SU-DHL-6 (cell line): ENCODE results near the gene CRX.

ENCODE experiments used
- H2AFZ ChIP-seq: fragments of 200-600 bp; sonication (generic); 2 replicates; pipeline ENCODE4 v1.6.1; 2014; ENCODE audit warnings: low read depth, mild to moderate bottlenecking, moderate library complexity, mixed read lengths, antibody characterized with exemption, low read length; ENCODE audit not compliant: severe bottlenecking
- H3F3A ChIP-seq: fragments of 200-600 bp; shearing (Covaris generic); 2 replicates; pipeline ENCODE4 v1.6.0; 2016; ENCODE audit warnings: antibody characterized with exemption, mild to moderate bottlenecking; ENCODE audit not compliant: insufficient read depth
- H3K27ac ChIP-seq: fragments of 200-600 bp; sonication (generic); 2 replicates; pipeline ENCODE4 v1.5.1; 2016; ENCODE audit warnings: low read depth, mild to moderate bottlenecking, low read length, moderate library complexity, mixed read lengths
- H3K27me3 ChIP-seq: fragments of 200-600 bp; sonication (generic), shearing (Covaris generic); 2 replicates; pipeline ENCODE4 v1.6.0; 2014; ENCODE audit warnings: mild to moderate bottlenecking, low read length
- H3K36me3 ChIP-seq: fragments of 200-600 bp; sonication (generic); 2 replicates; pipeline ENCODE4 v1.6.1; 2014; ENCODE audit warnings: mild to moderate bottlenecking, low read length, mixed read lengths
- H3K4me2 ChIP-seq: fragments of 300-600, 200-600 bp; shearing (Covaris generic), sonication (generic); 2 replicates; pipeline ENCODE4 v1.6.0; 2014; ENCODE audit warnings: low read length, low read depth, mild to moderate bottlenecking; ENCODE audit not compliant: poor library complexity, severe bottlenecking
- H3K4me3 ChIP-seq: fragments of 200-600 bp; sonication (generic); 2 replicates; pipeline ENCODE4 v1.5.1; 2014; ENCODE audit warnings: antibody characterized with exemption, low read length, mild to moderate bottlenecking, mixed read lengths; ENCODE audit not compliant: insufficient read depth, poor library complexity, severe bottlenecking
- H3K79me2 ChIP-seq: fragments of 200-600 bp; sonication (generic); 2 replicates; pipeline ENCODE4 v1.6.1; 2014; ENCODE audit warnings: mild to moderate bottlenecking, low read length, moderate library complexity; ENCODE audit not compliant: insufficient read depth
- H3K9ac ChIP-seq: fragments of 200-600 bp; sonication (generic); 2 replicates; pipeline ENCODE4 v1.7.0; 2014; ENCODE audit warnings: mild to moderate bottlenecking, low read length
- H3K9me2 ChIP-seq: fragments of 200-600 bp; sonication (generic); replicated peaks from 2 replicates; pipeline ENCODE4 v1.6.1; 2014; ENCODE audit warnings: low read length; ENCODE audit not compliant: insufficient read depth
- H3K9me3 ChIP-seq: fragments of 200-600 bp; sonication (generic); 2 replicates; pipeline ENCODE4 v1.6.1; 2014; ENCODE audit warnings: low read length, mixed read lengths; ENCODE audit not compliant: insufficient read depth
- H4K20me1 ChIP-seq: fragments of 200-600 bp; sonication (generic); 2 replicates; pipeline ENCODE4 v1.6.1; 2014; ENCODE audit warnings: low read depth, mild to moderate bottlenecking, antibody characterized with exemption, low read length, moderate library complexity, mixed read lengths
- CTCF ChIP-seq: fragments of 200-600 bp; sonication (generic); IDR thresholded peaks from one replicate; pipeline ENCODE4 v1.5.1; 2017; ENCODE audit warnings: antibody characterized with exemption, mild to moderate bottlenecking, low read length, moderate library complexity; ENCODE audit not compliant: insufficient read depth, poor library complexity, severe bottlenecking
- EZH2phosphoT487 ChIP-seq: fragments of 200-600 bp; sonication (generic), shearing (Covaris generic); conservative IDR thresholded peaks from 2 replicates; pipeline ENCODE4 v1.6.1; 2018; ENCODE audit warnings: mild to moderate bottlenecking, antibody characterized with exemption, low read length, moderate library complexity, mixed read lengths

Gene CRX

GRCh38 chr19:47797996-47798903, 23.5 kb upstream of the CRX start:
- H3K36me3 ChIP-seq, result no peaks in the 10 kb centered on the region
- no peak overlapping the region for H3K27ac ChIP-seq
- H3K9ac ChIP-seq, result no peak overlapping the region
- no peak overlapping the region for H3K4me3 ChIP-seq
- TF ChIP-seq CTCF (no peak), EZH2phosphoT487 (no peak)
- no peak overlapping the region for H3K4me2 ChIP-seq
- H3K79me2 ChIP-seq, result no peaks in the 10 kb centered on the region
- no peaks in the 10 kb centered on the region for H3K9me3 ChIP-seq
- no peaks in the 10 kb centered on the region for H3K27me3 ChIP-seq
- no peaks in the 10 kb centered on the region for H3K9me2 ChIP-seq
- no peaks in the 10 kb centered on the region for H3F3A ChIP-seq
- no peaks in the 10 kb centered on the region for H4K20me1 ChIP-seq
- H2AFZ ChIP-seq, result no peak overlapping the region

- TF ChIP-seq EZH2phosphoT487 (no peak), CTCF (no peak)
- H3K9me2 ChIP-seq, result no peaks in the 10 kb centered on the region
- H3K9ac ChIP-seq, result no peak overlapping the region
- no peak overlapping the region for H3K27ac ChIP-seq
- no peaks in the 10 kb centered on the region for H3K9me3 ChIP-seq
- no peak overlapping the region for H3K4me2 ChIP-seq
- H4K20me1 ChIP-seq, result no peaks in the 10 kb centered on the region
- no peaks in the 10 kb centered on the region for H3K36me3 ChIP-seq
- no peaks in the 10 kb centered on the region for H3K27me3 ChIP-seq
- no peak overlapping the region for H3K4me3 ChIP-seq
- H3K79me2 ChIP-seq, result no peaks in the 10 kb centered on the region
- H2AFZ ChIP-seq, result no peak overlapping the region
- H3F3A ChIP-seq, result no peaks in the 10 kb centered on the region
Observed at GRCh38 chr19:47798904-47799266, 22.9 kb upstream of the CRX start.

- no peak overlapping the region for H3K9ac ChIP-seq
- no peaks in the 10 kb centered on the region for H4K20me1 ChIP-seq
- no peaks in the 10 kb centered on the region for H3K36me3 ChIP-seq
- no peak overlapping the region for H3K4me2 ChIP-seq
- no peaks in the 10 kb centered on the region for H3K9me2 ChIP-seq
- no peaks in the 10 kb centered on the region for H3K9me3 ChIP-seq
- no peak overlapping the region for H3K4me3 ChIP-seq
- H3K27ac ChIP-seq, result no peak overlapping the region
- no peak for TF ChIP-seq CTCF
- TF ChIP-seq EZH2phosphoT487, result no peak
- H2AFZ ChIP-seq, result no peak overlapping the region
- H3K79me2 ChIP-seq, result no peaks in the 10 kb centered on the region
- H3F3A ChIP-seq, result no peaks in the 10 kb centered on the region
- H3K27me3 ChIP-seq, result no peaks in the 10 kb centered on the region
Observed at GRCh38 chr19:47801270-47801669, 20.5 kb upstream of the CRX start.
